Measurements from ENCODE around the gene VBP1. TPM values are rescaled to one million over a fixed set of nuclear protein-coding genes. Genes with fewer than 3 reads are reported as not detected.
A peak's percentile ranks its signal among the peaks of the same experiment; 100 is the strongest.

Gene VBP1
- total RNA-seq, 6 experiments from 2014 or later, result 62.8 to 69.5 (median 66.5) TPM

DNA sequence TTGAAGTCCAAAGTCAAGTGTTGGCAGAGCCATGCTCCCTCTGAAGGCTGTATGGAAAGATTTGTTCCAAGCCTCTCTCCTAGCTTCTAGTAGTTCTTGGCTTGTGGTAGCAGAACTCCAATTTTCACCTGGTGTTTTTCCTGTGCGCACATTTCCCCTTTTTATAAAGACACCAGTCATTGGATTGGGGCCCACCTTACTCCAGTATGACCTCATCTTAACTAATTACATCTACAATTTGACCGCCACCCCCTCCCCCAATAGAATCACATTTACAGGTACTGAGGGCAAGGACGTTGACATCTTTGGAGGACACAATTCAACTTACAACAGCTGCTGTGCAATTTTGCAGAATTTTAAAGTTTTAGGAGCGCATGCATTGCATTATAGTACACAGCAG lies 31.2 kb downstream of the VBP1 start:
- no peak overlapping the region for H3K4me3 Mint-ChIP-seq
- no peak for DNase-seq
- H3K36me3 Mint-ChIP-seq (ENCODE audit: low read depth), result no peaks in the 10 kb centered on the region
- TF ChIP-seq, protein P1, sequence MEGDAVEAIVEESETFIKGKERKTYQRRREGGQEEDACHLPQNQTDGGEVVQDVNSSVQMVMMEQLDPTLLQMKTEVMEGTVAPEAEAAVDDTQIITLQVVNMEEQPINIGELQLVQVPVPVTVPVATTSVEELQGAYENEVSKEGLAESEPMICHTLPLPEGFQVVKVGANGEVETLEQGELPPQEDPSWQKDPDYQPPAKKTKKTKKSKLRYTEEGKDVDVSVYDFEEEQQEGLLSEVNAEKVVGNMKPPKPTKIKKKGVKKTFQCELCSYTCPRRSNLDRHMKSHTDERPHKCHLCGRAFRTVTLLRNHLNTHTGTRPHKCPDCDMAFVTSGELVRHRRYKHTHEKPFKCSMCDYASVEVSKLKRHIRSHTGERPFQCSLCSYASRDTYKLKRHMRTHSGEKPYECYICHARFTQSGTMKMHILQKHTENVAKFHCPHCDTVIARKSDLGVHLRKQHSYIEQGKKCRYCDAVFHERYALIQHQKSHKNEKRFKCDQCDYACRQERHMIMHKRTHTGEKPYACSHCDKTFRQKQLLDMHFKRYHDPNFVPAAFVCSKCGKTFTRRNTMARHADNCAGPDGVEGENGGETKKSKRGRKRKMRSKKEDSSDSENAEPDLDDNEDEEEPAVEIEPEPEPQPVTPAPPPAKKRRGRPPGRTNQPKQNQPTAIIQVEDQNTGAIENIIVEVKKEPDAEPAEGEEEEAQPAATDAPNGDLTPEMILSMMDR (IDR thresholded peaks at IDR 0.05), result no peak
- no peaks in the 10 kb centered on the region for H3K9me3 Mint-ChIP-seq
- no peak overlapping the region for H3K27ac Mint-ChIP-seq
- H3K27me3 Mint-ChIP-seq (ENCODE audit: insufficient read depth), result no peaks in the 10 kb centered on the region
- H3K4me1 Mint-ChIP-seq (ENCODE audit: low read depth), result no peaks in the 10 kb centered on the region

DNA sequence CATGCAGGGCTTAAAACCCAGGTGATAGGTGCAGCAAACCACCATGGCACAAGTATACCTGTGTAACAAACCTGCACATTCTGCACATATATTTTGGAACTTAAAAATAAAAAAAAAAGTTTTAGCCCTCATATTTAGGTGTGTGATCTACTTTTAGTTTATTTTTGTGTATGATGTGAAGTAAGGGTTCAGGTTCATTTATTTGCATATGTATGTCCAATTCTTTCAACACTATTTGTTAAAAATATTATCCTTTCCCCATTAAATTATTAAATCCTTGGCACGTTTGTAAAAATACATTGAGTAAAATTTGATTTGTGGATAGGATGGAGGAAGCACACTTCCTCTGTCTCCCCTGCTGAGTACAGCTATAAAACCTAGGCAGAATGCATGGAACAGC lies 35.1 kb downstream of the VBP1 start:
- Mint-ChIP-seq H3K27ac (no peak overlapping the region), H3K36me3 (ENCODE audit: low read depth) (no peaks in the 10 kb centered on the region), H3K4me3 (no peak overlapping the region), H3K4me1 (ENCODE audit: low read depth) (no peaks in the 10 kb centered on the region), H3K9me3 (no peaks in the 10 kb centered on the region), H3K27me3 (ENCODE audit: insufficient read depth) (no peaks in the 10 kb centered on the region; the same call in 1 of the 2 replicates)
- TF ChIP-seq, protein P1 (IDR thresholded peaks at IDR 0.05), result no peak
- no peak for DNase-seq

DNA sequence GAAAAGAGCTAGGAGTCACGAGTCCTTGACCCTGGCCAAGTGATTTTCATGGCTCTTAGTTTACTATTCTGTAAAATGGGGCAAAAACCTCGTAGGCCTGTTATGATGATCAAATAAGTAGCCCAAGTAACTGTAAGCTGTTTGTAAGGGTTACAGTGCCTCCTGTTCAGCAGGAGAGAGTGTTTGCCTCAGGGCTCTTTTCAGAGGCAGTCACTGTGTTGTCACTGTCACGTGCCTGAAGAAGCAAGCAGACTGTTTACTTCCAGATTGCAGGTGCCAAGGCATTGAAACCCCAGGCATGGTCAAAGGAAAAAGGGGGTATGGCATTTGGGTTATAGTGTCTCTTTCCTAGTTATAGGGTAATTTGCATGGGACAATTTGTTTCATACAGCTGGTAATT lies 43.5 kb downstream of the VBP1 start:
- H3K4me3 Mint-ChIP-seq, result no peak overlapping the region
- H3K27ac Mint-ChIP-seq, result no peak overlapping the region
- no peaks in the 10 kb centered on the region for H3K36me3 Mint-ChIP-seq (ENCODE audit: low read depth)
- no peaks in the 10 kb centered on the region for H3K4me1 Mint-ChIP-seq (ENCODE audit: low read depth)
- TF ChIP-seq, protein P1 (IDR thresholded peaks at IDR 0.05), result no peak
- H3K9me3 Mint-ChIP-seq, result no peaks in the 10 kb centered on the region
- no peaks in the 10 kb centered on the region; the same call in 1 of the 2 replicates for H3K27me3 Mint-ChIP-seq (ENCODE audit: insufficient read depth)
- DNase-seq, result no peak

DNA sequence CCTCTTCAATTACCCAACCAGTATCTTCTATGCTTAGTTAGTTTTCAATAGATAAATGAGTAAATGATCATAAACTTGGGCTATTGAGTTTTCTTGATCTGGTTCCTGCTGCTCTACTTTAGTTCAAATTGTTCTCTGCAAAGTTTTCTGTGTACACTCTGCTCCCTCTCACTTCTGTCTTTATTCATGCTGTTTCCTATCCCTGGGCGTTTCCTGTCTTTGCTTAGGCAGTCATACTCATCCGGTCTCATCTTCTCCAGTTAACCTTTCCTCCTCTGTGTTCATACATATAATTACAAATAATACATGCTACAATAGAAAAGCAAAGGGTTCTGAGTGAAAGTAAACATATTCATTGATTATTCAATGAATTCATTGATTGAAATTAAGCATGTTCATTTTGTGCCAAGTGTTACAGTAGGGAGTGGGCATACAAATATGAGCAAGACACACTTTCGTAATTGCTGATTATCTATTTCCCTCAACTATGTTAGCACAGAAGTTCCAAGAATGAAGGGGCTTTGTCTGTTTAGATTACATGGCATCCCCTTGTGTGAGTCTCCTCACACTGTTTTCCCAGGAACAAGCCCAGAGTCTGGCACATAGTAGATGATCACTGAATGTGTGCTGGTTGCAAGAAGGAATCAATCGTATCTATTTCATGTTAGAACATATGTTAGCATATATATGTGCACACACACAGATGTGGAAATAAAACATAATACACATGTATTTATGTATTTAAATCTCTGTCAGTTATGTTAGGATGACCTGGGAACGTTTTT lies 46.9 kb downstream of the VBP1 start:
- TF ChIP-seq, protein P1 (IDR thresholded peaks at IDR 0.05), result no peak
- Mint-ChIP-seq H3K4me1 (ENCODE audit: low read depth) (no peaks in the 10 kb centered on the region), H3K4me3 (no peak overlapping the region), H3K27ac (no peak overlapping the region), H3K9me3 (no peaks in the 10 kb centered on the region), H3K27me3 (ENCODE audit: insufficient read depth) (no peaks in the 10 kb centered on the region), H3K36me3 (ENCODE audit: low read depth) (no peaks in the 10 kb centered on the region)
- DNase-seq, result no peak

DNA sequence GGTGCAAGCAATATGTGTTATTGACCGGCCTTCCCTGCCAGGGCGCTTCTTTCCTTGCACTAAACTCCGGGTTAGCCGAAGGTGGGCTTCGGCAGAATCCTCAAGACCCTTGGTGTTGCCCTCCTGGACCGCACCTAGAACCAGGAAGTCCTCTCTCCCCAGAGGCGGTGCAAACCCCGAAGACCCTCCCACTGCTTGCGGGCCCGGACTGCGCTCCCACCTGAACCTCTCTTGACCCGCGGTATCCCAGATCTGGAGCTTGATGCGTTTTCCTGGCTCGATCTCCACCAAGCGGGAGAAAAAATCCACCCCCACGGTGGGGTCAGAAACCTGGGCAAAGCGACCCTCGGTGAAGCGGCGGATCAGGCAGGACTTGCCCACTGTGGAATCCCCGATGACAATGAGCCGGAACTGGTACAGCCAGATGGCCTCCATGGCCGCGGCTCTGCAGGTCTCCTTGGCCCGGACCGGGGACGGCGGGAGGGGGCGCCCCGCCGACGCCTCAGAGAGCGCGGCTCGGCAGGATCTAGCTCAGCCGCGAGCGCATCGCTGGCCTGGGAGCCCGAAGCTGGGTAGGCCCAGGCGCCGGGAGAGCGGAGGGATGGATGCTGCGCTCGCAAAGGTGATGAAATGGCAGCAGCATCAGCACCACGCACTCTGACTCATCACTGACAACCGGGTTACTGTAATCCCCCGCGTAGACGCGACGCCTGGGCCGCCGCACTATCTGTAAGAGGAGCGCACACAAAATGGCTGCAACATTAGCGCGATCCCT lies 47.8 kb downstream of the VBP1 start, which contains the start of gene RAB39B:
RAB39B (minus strand) TSS at position 638 of the 775 bp plus-strand sequence; CDS start at position 435, 203 bp downstream.
- H3K27ac Mint-ChIP-seq, result no peak within 1 kb of the TSS
- H3K36me3 Mint-ChIP-seq (ENCODE audit: low read depth), result no peaks in the 10 kb centered on the region
- H3K4me3 Mint-ChIP-seq, result 0 out of 2 replicates have a peak within 1 kb of the TSS, but pooled peaks have one; percentile 38
- no peaks in the 10 kb centered on the region for H3K27me3 Mint-ChIP-seq (ENCODE audit: insufficient read depth)
- TF ChIP-seq, protein P1 (IDR thresholded peaks at IDR 0.05), result no peak
- H3K9me3 Mint-ChIP-seq, result no peaks in the 10 kb centered on the region
- H3K4me1 Mint-ChIP-seq (ENCODE audit: low read depth), result no peaks in the 10 kb centered on the region
- peak; percentile 11 for DNase-seq

Data from HFFc6 (cell line).